Measurements from ENCODE around the gene MFAP5.

The MFAP5 gene

GRCh38 chr12:8647968-8648367, 14.7 kb downstream of the MFAP5 start:
- no peak for DNase-seq (ENCODE audit: low read depth)
- H3K4me3 ChIP-seq (ENCODE audit: control insufficient read depth, low read depth, low read length), result no peak overlapping the region
- TF ChIP-seq CTCF (IDR thresholded peaks at IDR 0.05; ENCODE audit: control insufficient read depth, insufficient read depth, low read depth, low read length, missing control alignments), result no peak

- no peak overlapping the region for H3K4me3 ChIP-seq (ENCODE audit: control insufficient read depth, low read depth, low read length)
- TF ChIP-seq CTCF (IDR thresholded peaks at IDR 0.05; ENCODE audit: control insufficient read depth, insufficient read depth, low read depth, low read length, missing control alignments), result no peak
- no peak for DNase-seq (ENCODE audit: low read depth)
Measured at GRCh38 chr12:8644345-8645248, 18.0 kb downstream of the MFAP5 start.

- TF ChIP-seq CTCF (IDR thresholded peaks at IDR 0.05; ENCODE audit: control insufficient read depth, insufficient read depth, low read depth, low read length, missing control alignments), result no peak
- DNase-seq (ENCODE audit: low read depth), result no peak
- H3K4me3 ChIP-seq (ENCODE audit: control insufficient read depth, low read depth, low read length), result no peak overlapping the region
Measured at GRCh38 chr12:8642775-8643174, 19.9 kb downstream of the MFAP5 start.

- no peak for TF ChIP-seq CTCF (IDR thresholded peaks at IDR 0.05; ENCODE audit: control insufficient read depth, insufficient read depth, low read depth, low read length, missing control alignments)
- no peak for DNase-seq (ENCODE audit: low read depth)
- H3K4me3 ChIP-seq (ENCODE audit: control insufficient read depth, low read depth, low read length), result no peak overlapping the region
Measured at GRCh38 chr12:8639936-8640335, 22.7 kb downstream of the MFAP5 start.

GRCh38 chr12:8638951-8639350, 23.7 kb downstream of the MFAP5 start:
- TF ChIP-seq CTCF (IDR thresholded peaks at IDR 0.05; ENCODE audit: control insufficient read depth, insufficient read depth, low read depth, low read length, missing control alignments), result no peak
- no peak for DNase-seq (ENCODE audit: low read depth)

GRCh38 chr12:8637666-8638065, 25.0 kb downstream of the MFAP5 start:
- H3K4me3 ChIP-seq (ENCODE audit: control insufficient read depth, low read depth, low read length), result no peak overlapping the region
- no peak for DNase-seq (ENCODE audit: low read depth)
- TF ChIP-seq CTCF (IDR thresholded peaks at IDR 0.05; ENCODE audit: control insufficient read depth, insufficient read depth, low read depth, low read length, missing control alignments), result no peak

More at GRCh38 chr12:8638951-8639350, 23.7 kb downstream of the MFAP5 start:
- H3K4me3 ChIP-seq (ENCODE audit: control insufficient read depth, low read depth, low read length), result no peak overlapping the region

Data from AG09309 (cell line).